Measurements from ENCODE around the gene UBN2. TPM values are rescaled to one million over a fixed set of nuclear protein-coding genes. Genes with fewer than 3 reads are reported as not detected.

Gene UBN2
- total and polyA plus RNA-seq, 2 of the 13 experiments (the other 11 are each of a cell fraction or from before 2014, with no cell fraction given): 5.6 to 5.7 TPM

DNA sequence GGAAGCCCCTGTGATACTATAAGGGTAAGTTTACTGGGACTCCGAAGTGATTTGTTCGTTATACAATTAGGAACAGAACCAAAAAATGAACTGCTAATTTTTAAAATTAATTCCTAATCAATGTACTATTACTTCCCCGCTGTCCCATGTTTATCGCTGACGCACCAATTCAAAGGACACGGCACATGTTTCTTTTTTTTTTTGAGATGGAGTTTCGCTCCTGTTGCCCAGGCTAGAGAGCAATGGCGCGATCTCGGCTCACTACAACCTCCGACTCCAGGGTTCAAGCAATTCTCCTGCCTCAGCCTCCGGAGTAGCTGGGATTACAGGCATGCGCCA, 108.6 kb downstream of the UBN2 start (continued):
- TF ChIP-seq, protein P1, sequence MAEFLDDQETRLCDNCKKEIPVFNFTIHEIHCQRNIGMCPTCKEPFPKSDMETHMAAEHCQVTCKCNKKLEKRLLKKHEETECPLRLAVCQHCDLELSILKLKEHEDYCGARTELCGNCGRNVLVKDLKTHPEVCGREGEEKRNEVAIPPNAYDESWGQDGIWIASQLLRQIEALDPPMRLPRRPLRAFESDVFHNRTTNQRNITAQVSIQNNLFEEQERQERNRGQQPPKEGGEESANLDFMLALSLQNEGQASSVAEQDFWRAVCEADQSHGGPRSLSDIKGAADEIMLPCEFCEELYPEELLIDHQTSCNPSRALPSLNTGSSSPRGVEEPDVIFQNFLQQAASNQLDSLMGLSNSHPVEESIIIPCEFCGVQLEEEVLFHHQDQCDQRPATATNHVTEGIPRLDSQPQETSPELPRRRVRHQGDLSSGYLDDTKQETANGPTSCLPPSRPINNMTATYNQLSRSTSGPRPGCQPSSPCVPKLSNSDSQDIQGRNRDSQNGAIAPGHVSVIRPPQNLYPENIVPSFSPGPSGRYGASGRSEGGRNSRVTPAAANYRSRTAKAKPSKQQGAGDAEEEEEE (CRISPR knock-in tag; IDR thresholded peaks at IDR 0.05; ENCODE audit: borderline replicate concordance): 0 out of 2 replicates have a peak, but pooled peaks have one; percentile 23
- 0 out of 2 replicates have a peak, but pooled peaks have one; percentile 33 for TF ChIP-seq MTF1 (CRISPR knock-in tag; IDR thresholded peaks at IDR 0.05)

DNA sequence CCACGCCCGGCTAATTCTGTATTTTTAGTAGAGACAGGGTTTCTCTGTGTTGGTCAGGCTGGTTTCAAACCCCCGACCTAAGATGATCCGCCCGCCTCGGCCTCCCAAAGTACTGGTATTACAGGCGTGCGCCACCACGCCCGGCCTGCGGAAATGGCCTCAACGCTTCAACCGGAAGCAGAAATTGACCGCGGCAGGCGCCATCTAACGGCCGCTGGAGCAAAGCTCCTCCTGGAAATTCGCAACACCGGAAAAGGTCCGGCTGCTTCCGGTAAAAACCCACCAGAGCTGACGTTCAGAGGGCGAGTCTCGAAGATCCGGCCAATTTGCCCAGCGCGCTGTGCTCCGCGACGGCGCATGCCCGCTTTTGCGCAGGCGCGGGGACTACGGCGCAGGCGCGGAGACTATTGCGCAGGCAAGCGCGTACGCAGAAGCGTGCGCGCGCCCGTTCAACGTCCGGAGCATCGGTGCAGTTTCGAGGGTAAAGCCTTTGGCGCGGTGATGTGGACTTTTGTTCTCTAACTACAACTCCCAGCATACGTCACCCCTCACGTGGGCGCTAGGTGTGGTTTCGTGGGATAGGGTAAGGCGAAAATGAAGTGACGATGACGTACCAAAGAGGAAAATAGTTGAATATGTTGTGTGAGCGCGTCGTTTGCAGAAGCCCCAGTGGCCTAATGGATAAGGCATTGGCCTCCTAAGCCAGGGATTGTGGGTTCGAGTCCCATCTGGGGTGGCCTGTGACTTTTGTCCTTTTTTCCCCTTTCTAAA, 109.2 kb downstream of the UBN2 start:
- no peaks in the 10 kb centered on the region; a peak in 1 of 5 replicates for H3K27me3 ChIP-seq (ENCODE audit: control insufficient read depth in 1 of 2, insufficient read depth in 2 of 2, low read length in 2 of 2)
- H3K4me2 ChIP-seq (ENCODE audit: low read depth, low read length): peak overlapping the region; percentile 87
- H3K27ac ChIP-seq (ENCODE audit: extremely low read length, insufficient read depth, low read length): peak overlapping the region; percentile 100
- no peaks in the 10 kb centered on the region for H3K9me3 ChIP-seq (ENCODE audit: low read length)
- no TSS peak for BruUV-seq (replicated peaks)
- ChIA-PET POLR2A (interaction anchor here (0.7 to 1.6 kb wide), 10 partner anchors 9 to 207 kb away, joined by 3 to 30 read pairs (median 4); partner anchors contain the start of genes LUC7L2 and UBN2), CTCF (ENCODE audit: low intra/inter-chr PET ratio, low total read pairs) (no interaction called here)
- FAIRE-seq (peak; percentile 95), ATAC-seq (peak; percentile 81), DNase-seq (ENCODE audit: low spot score) (peak; percentile 99)
- WGBS (ENCODE audit: low lambda C conversion rate): 6% methylated on average over 29 of the region's 66 CpGs
- no peaks in the 10 kb centered on the region for H4K20me1 ChIP-seq (ENCODE audit: insufficient read depth, low read length)
- peaks cover 26% of the 10 kb centered on the region for H3K4me1 ChIP-seq (ENCODE audit: insufficient read depth, low read length)
- H3K9ac ChIP-seq (ENCODE audit: insufficient read depth, low read depth, low read length): peak overlapping the region; percentile 100
- peaks cover 12% of the 10 kb centered on the region for H3K79me2 ChIP-seq (ENCODE audit: insufficient read depth, low read length)
- intact Hi-C loops (cut with micrococcal nuclease; ENCODE audit: unreplicated experiment) (loop anchor here (1.0 to 10.0 kb wide), 2 partner anchors 41 to 235 kb away; partner anchors contain the start of gene ZC3HAV1), in situ Hi-C loops (cut with HindIII; ENCODE audit: extremely low pct_ligation_motif_present, low pct_unique_long_range_greater_than_20kb) (no loop called here)
- no peak overlapping the region for H2AFZ ChIP-seq (ENCODE audit: low read length)
- H3K4me3 ChIP-seq (replicated peaks in 1 of 3; ENCODE audit: insufficient read depth in 1 of 3, low read depth in 2 of 3, low read length in 3 of 3): peak overlapping the region; percentile 83 to 97 (median 92)
- peaks cover 0 to under 1% of the 10 kb centered on the region in 2 experiments; a peak in 1 of 5 replicates for H3K36me3 ChIP-seq (replicated peaks in 1 of 2; ENCODE audit: control insufficient read depth in 1 of 2, insufficient read depth in 2 of 2, low read length in 2 of 2)
- peak; percentile 92 for TF ChIP-seq MEF2D (CRISPR knock-in tag; IDR thresholded peaks at IDR 0.05)
- TF ChIP-seq, protein P2, sequence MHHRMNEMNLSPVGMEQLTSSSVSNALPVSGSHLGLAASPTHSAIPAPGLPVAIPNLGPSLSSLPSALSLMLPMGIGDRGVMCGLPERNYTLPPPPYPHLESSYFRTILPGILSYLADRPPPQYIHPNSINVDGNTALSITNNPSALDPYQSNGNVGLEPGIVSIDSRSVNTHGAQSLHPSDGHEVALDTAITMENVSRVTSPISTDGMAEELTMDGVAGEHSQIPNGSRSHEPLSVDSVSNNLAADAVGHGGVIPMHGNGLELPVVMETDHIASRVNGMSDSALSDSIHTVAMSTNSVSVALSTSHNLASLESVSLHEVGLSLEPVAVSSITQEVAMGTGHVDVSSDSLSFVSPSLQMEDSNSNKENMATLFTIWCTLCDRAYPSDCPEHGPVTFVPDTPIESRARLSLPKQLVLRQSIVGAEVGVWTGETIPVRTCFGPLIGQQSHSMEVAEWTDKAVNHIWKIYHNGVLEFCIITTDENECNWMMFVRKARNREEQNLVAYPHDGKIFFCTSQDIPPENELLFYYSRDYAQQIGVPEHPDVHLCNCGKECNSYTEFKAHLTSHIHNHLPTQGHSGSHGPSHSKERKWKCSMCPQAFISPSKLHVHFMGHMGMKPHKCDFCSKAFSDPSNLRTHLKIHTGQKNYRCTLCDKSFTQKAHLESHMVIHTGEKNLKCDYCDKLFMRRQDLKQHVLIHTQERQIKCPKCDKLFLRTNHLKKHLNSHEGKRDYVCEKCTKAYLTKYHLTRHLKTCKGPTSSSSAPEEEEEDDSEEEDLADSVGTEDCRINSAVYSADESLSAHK (CRISPR knock-in tag; IDR thresholded peaks at IDR 0.05; ENCODE audit: borderline replicate concordance): no peak
- peak; percentile 76; the same call in 1 of the 2 replicates for TF ChIP-seq KDM4B (CRISPR knock-in tag; IDR thresholded peaks at IDR 0.05)
- peak; percentile 82 for TF ChIP-seq RAD51 (IDR thresholded peaks at IDR 0.05; ENCODE audit: borderline replicate concordance)
- TF ChIP-seq, protein P3, sequence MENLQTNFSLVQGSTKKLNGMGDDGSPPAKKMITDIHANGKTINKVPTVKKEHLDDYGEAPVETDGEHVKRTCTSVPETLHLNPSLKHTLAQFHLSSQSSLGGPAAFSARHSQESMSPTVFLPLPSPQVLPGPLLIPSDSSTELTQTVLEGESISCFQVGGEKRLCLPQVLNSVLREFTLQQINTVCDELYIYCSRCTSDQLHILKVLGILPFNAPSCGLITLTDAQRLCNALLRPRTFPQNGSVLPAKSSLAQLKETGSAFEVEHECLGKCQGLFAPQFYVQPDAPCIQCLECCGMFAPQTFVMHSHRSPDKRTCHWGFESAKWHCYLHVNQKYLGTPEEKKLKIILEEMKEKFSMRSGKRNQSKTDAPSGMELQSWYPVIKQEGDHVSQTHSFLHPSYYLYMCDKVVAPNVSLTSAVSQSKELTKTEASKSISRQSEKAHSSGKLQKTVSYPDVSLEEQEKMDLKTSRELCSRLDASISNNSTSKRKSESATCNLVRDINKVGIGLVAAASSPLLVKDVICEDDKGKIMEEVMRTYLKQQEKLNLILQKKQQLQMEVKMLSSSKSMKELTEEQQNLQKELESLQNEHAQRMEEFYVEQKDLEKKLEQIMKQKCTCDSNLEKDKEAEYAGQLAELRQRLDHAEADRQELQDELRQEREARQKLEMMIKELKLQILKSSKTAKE (CRISPR knock-in tag; IDR thresholded peaks at IDR 0.05; ENCODE audit: borderline replicate concordance): 0 out of 2 replicates have a peak, but pooled peaks have one; percentile 49
- TF ChIP-seq, protein P4, sequence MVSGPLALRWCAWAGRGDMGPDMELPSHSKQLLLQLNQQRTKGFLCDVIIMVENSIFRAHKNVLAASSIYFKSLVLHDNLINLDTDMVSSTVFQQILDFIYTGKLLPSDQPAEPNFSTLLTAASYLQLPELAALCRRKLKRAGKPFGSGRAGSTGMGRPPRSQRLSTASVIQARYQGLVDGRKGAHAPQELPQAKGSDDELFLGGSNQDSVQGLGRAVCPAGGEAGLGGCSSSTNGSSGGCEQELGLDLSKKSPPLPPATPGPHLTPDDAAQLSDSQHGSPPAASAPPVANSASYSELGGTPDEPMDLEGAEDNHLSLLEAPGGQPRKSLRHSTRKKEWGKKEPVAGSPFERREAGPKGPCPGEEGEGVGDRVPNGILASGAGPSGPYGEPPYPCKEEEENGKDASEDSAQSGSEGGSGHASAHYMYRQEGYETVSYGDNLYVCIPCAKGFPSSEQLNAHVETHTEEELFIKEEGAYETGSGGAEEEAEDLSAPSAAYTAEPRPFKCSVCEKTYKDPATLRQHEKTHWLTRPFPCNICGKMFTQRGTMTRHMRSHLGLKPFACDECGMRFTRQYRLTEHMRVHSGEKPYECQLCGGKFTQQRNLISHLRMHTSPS (CRISPR knock-in tag; IDR thresholded peaks at IDR 0.05; ENCODE audit: low read depth): 0 out of 2 replicates have a peak, but pooled peaks have one; percentile 40
- peak; percentile 66; the same call in 1 of the 2 replicates for TF ChIP-seq WIZ (CRISPR knock-in tag; IDR thresholded peaks at IDR 0.05)
- TF ChIP-seq PTBP1 (IDR thresholded peaks at IDR 0.05; ENCODE audit: low read depth, low read length, poor library complexity, severe bottlenecking): peak; percentile 65
- TF ChIP-seq ZNF614 (CRISPR knock-in tag; IDR thresholded peaks at IDR 0.05; ENCODE audit: borderline replicate concordance): peak; percentile 79; the same call in 1 of the 2 replicates
- 0 out of 2 replicates have a peak, but pooled peaks have one; percentile 40 for TF ChIP-seq ZNF746 (CRISPR knock-in tag; IDR thresholded peaks at IDR 0.05)
